Central memory CD8-positive, alpha-beta T cell (primary cell): ENCODE measurements around the gene CD84.
"Not testable (repeated sequence)": the region's sequence is repeated elsewhere in the genome, so short reads cannot be mapped to it uniquely, and the experiment has no call there.

Source experiments
- ATAC-seq: fragments of 150-1000 bp; cut with Tn5 transposase; replicated peaks from 2 replicates; pipeline ENCODE4 v1.10.0; 2022; ENCODE audit warnings: mild to moderate bottlenecking, moderate FRiP score, moderate number of reproducible peaks; ENCODE audit not compliant: poor library complexity, severe bottlenecking; ENCODE audit errors: extremely low read depth
- DNase-seq, 2 donors: peaks; one replicate each; pipeline ENCODE4 v3.0.0; 2021; ENCODE audit warnings: low spot score in 2 of 2
- H3K27ac Mint-ChIP-seq: one replicate; pipeline ENCODE4 v1.8.0; 2022; ENCODE audit warnings: low read depth, mild to moderate bottlenecking, moderate library complexity, mixed read lengths
- H3K27me3 Mint-ChIP-seq: one replicate; pipeline ENCODE4 v1.8.0; 2022; ENCODE audit warnings: mixed read lengths
- H3K36me3 Mint-ChIP-seq: one replicate; pipeline ENCODE4 v1.8.0; 2022; ENCODE audit warnings: mild to moderate bottlenecking, moderate library complexity, mixed read lengths; ENCODE audit not compliant: insufficient read depth
- H3K4me1 Mint-ChIP-seq: one replicate; pipeline ENCODE4 v1.8.0; 2022; ENCODE audit warnings: mixed read lengths
- H3K4me3 Mint-ChIP-seq: one replicate; pipeline ENCODE4 v1.8.0; 2022; ENCODE audit warnings: mild to moderate bottlenecking, moderate library complexity, mixed read lengths
- H3K9me3 Mint-ChIP-seq: one replicate; pipeline ENCODE4 v1.8.0; 2022; ENCODE audit warnings: mixed read lengths

CD84 gene

GRCh38 chr1:160560806-160561205 lies 18.5 kb downstream of the CD84 start:
- peaks cover 80% of the 10 kb centered on the region for H3K4me1 Mint-ChIP-seq
- H3K27me3 Mint-ChIP-seq = no peaks in the 10 kb centered on the region
- ATAC-seq = peak; percentile 12
- DNase-seq = no peak
- H3K27ac Mint-ChIP-seq = peak overlapping the region; percentile 99
- peak overlapping the region; percentile 73 for H3K4me3 Mint-ChIP-seq
- H3K9me3 Mint-ChIP-seq = peaks cover 4% of the 10 kb centered on the region
- peaks cover 32% of the 10 kb centered on the region for H3K36me3 Mint-ChIP-seq

GRCh38 chr1:160560045-160560705 lies 19.1 kb downstream of the CD84 start:
- ATAC-seq = peak; percentile 30
- peak overlapping the region; percentile 73 for H3K4me3 Mint-ChIP-seq
- peaks cover 80% of the 10 kb centered on the region for H3K4me1 Mint-ChIP-seq

GRCh38 chr1:160559437-160559836 lies 19.9 kb downstream of the CD84 start:
- Mint-ChIP-seq H3K27ac (peak overlapping the region; percentile 99), H3K4me1 (peaks cover 73% of the 10 kb centered on the region), H3K36me3 (peaks cover 28% of the 10 kb centered on the region), H3K4me3 (peak overlapping the region; percentile 73)
- not testable (repeated sequence) for H3K27me3 Mint-ChIP-seq, H3K9me3 Mint-ChIP-seq, DNase-seq
- peak; percentile 63 for ATAC-seq

More at GRCh38 chr1:160560045-160560705, 19.1 kb downstream of the CD84 start:
- H3K27ac Mint-ChIP-seq = peak overlapping the region; percentile 99
- H3K9me3 Mint-ChIP-seq = peaks cover 4% of the 10 kb centered on the region
- peaks cover 32% of the 10 kb centered on the region for H3K36me3 Mint-ChIP-seq
- no peaks in the 10 kb centered on the region for H3K27me3 Mint-ChIP-seq
- DNase-seq = no peak

- peaks cover 77% of the 10 kb centered on the region for H3K4me1 Mint-ChIP-seq
- H3K9me3 Mint-ChIP-seq = peaks cover 4% of the 10 kb centered on the region
- H3K4me3 Mint-ChIP-seq = peak overlapping the region; percentile 73
- no peak for DNase-seq
- ATAC-seq = peak; percentile 38
- peaks cover 32% of the 10 kb centered on the region for H3K36me3 Mint-ChIP-seq
- H3K27ac Mint-ChIP-seq = peak overlapping the region; percentile 99
- H3K27me3 Mint-ChIP-seq = no peaks in the 10 kb centered on the region
These were observed 20.5 kb downstream of the CD84 start for GRCh38 chr1:160558660-160559380.

GRCh38 chr1:160553778-160554177 lies 25.5 kb downstream of the CD84 start:
- no peak overlapping the region for H3K4me3 Mint-ChIP-seq
- H3K27ac Mint-ChIP-seq = peak overlapping the region; percentile 22
- no peaks in the 10 kb centered on the region for H3K27me3 Mint-ChIP-seq
- DNase-seq (no peak), ATAC-seq (no peak)
- peaks cover 72% of the 10 kb centered on the region for H3K4me1 Mint-ChIP-seq
- no peaks in the 10 kb centered on the region for H3K9me3 Mint-ChIP-seq
- peaks cover 36% of the 10 kb centered on the region for H3K36me3 Mint-ChIP-seq

- H3K4me3 Mint-ChIP-seq = no peak overlapping the region
- H3K4me1 Mint-ChIP-seq = peaks cover 62% of the 10 kb centered on the region
- peak overlapping the region; percentile 79 for H3K27ac Mint-ChIP-seq
- ATAC-seq (no peak), DNase-seq (no peak)
- peaks cover 43% of the 10 kb centered on the region for H3K36me3 Mint-ChIP-seq
- H3K27me3 Mint-ChIP-seq = no peaks in the 10 kb centered on the region
- no peaks in the 10 kb centered on the region for H3K9me3 Mint-ChIP-seq
These were observed 26.9 kb downstream of the CD84 start for GRCh38 chr1:160552425-160552824.

- Mint-ChIP-seq H3K4me3 (no peak overlapping the region), H3K4me1 (peaks cover 64% of the 10 kb centered on the region), H3K36me3 (peaks cover 49% of the 10 kb centered on the region), H3K27me3 (no peaks in the 10 kb centered on the region), H3K9me3 (no peaks in the 10 kb centered on the region), H3K27ac (peak overlapping the region; percentile 8)
- ATAC-seq (peak; percentile 60), DNase-seq (peak in 1 of 2 donors; percentile 36)
These were observed 28.7 kb downstream of the CD84 start for GRCh38 chr1:160550572-160551034.

- Mint-ChIP-seq H3K27ac (peak overlapping the region; percentile 17), H3K9me3 (no peaks in the 10 kb centered on the region), H3K27me3 (no peaks in the 10 kb centered on the region), H3K4me3 (no peak overlapping the region), H3K36me3 (peaks cover 56% of the 10 kb centered on the region), H3K4me1 (peaks cover 68% of the 10 kb centered on the region)
- DNase-seq (no peak), ATAC-seq (no peak)
These were observed 29.7 kb downstream of the CD84 start for GRCh38 chr1:160549665-160550006.

GRCh38 chr1:160548960-160549664 lies 30.2 kb downstream of the CD84 start:
- H3K4me1 Mint-ChIP-seq = peaks cover 70% of the 10 kb centered on the region
- H3K9me3 Mint-ChIP-seq = no peaks in the 10 kb centered on the region
- no peaks in the 10 kb centered on the region for H3K27me3 Mint-ChIP-seq
- ATAC-seq (no peak), DNase-seq (no peak)
- H3K36me3 Mint-ChIP-seq = peaks cover 52% of the 10 kb centered on the region
- peak overlapping the region; percentile 17 for H3K27ac Mint-ChIP-seq
- no peak overlapping the region for H3K4me3 Mint-ChIP-seq

GRCh38 chr1:160548183-160548582 lies 31.1 kb downstream of the CD84 start:
- Mint-ChIP-seq H3K36me3 (peaks cover 49% of the 10 kb centered on the region), H3K4me3 (no peak overlapping the region), H3K27ac (no peak overlapping the region), H3K9me3 (no peaks in the 10 kb centered on the region), H3K27me3 (no peaks in the 10 kb centered on the region), H3K4me1 (peaks cover 62% of the 10 kb centered on the region)
- no peak for ATAC-seq
- DNase-seq = no peak

GRCh38 chr1:160547422-160547821 lies 31.9 kb downstream of the CD84 start:
- no peak for DNase-seq
- no peak for ATAC-seq
- H3K27me3 Mint-ChIP-seq = no peaks in the 10 kb centered on the region
- peaks cover 42% of the 10 kb centered on the region for H3K36me3 Mint-ChIP-seq
- H3K9me3 Mint-ChIP-seq = no peaks in the 10 kb centered on the region
- peaks cover 60% of the 10 kb centered on the region for H3K4me1 Mint-ChIP-seq
- H3K27ac Mint-ChIP-seq = no peak overlapping the region
- H3K4me3 Mint-ChIP-seq = no peak overlapping the region

- no peak overlapping the region for H3K4me3 Mint-ChIP-seq
- H3K36me3 Mint-ChIP-seq = peaks cover 41% of the 10 kb centered on the region
- ATAC-seq = no peak
- no peaks in the 10 kb centered on the region for H3K9me3 Mint-ChIP-seq
- H3K27me3 Mint-ChIP-seq = no peaks in the 10 kb centered on the region
- no peak overlapping the region for H3K27ac Mint-ChIP-seq
- peaks cover 59% of the 10 kb centered on the region for H3K4me1 Mint-ChIP-seq
- DNase-seq = no peak
These were observed 32.4 kb downstream of the CD84 start for GRCh38 chr1:160546942-160547341.
